NCI-H748 (cell line): ENCODE measurements around the gene HDGF.
"Not testable (repeated sequence)": the region's sequence is repeated elsewhere in the genome, so short reads cannot be mapped to it uniquely, and the experiment has no call there.

Experiments used
- DNase-seq: peaks from one replicate; lab custom pipeline; 2025; ENCODE audit not compliant: unreplicated experiment; lab: John Stamatoyannopoulos, UW

Gene HDGF

DNA sequence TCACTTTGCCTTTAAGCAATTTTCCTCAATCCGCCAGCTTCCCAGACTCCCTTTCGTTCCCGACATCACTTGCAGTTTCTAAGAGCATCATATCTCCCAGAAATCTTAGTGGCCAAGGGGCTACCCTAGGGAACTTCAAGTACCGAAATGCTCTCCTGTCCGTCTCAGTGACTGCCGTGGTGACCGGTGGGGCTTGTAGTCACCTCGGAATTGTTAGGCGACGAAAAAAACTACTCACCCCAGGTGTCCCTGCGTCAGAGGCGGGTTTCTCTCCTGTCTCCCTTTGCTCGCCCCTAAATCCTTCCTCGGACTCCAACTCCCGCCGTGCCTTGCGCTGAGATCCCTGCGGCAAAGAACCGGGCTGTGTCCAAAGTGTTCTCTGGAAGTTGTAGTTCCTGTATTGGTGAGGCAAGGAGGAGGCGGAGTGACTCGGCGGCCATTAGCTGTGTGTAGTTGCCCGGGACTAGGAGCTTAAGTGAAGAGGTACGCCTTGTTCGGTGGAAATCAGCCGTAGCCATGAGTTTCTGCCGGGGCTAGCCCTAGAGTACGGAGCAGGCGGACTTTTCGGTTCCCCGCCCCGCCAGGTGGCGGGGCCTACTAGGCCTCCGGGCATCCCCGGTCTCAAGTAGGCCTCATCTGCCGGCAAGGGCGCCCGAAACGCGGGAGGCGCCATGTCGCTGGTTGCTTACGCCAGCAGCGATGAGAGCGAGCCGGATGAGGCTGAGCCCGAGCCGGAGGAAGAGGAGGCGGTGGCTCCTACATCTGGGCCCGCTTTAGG is 15.8 kb upstream of the HDGF start, which contains the start of gene PRCC:
PRCC (plus strand) TSS at position 435 of the 778 bp plus-strand sequence; CDS start at position 672, 237 bp downstream.
- DNase-seq: peak; percentile 100

- peak; percentile 58 for DNase-seq
These were observed 15.0 kb upstream of the HDGF start for GRCh38 chr1:156766298-156767100.

GRCh38 chr1:156765666-156766065 is 14.2 kb upstream of the HDGF start:
- no peak for DNase-seq

GRCh38 chr1:156765136-156765535 is 13.7 kb upstream of the HDGF start:
- DNase-seq: not testable (repeated sequence)

GRCh38 chr1:156760796-156761104 is 9.3 kb upstream of the HDGF start:
- DNase-seq: no peak

DNA sequence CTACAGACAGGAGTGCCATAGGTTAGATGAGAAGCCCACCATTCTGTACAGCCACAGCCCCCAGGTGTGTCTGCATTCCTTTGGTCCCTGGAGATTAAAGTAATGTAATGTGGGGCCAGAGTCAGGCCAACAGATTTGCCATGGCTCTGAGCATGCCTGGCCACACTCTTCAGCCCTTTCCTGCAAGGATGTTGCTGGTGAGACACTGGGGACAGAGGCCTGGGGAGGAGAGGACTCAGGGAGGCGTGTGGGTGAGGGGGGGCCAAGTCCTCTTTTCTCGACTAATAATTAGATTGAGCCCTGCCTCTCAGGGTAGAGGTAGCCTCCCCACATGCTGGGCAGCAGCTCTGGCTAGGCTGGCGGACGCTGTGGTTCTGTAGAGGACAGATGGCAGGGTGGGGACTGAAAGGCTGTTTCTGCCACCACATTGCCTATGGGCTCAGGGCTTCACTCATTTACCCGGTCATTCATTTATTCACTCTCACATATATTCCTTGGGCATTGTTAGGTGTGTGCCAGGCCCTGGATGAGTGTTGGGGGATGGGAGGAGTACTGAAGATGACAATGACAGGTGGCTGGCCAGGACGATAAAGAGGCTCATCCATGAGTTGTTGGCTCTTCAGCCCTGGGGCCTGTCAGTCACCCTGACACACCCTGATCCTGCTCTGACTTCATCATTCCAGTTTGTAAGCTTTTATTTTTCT is 8.8 kb upstream of the HDGF start:
- DNase-seq: no peak

DNA sequence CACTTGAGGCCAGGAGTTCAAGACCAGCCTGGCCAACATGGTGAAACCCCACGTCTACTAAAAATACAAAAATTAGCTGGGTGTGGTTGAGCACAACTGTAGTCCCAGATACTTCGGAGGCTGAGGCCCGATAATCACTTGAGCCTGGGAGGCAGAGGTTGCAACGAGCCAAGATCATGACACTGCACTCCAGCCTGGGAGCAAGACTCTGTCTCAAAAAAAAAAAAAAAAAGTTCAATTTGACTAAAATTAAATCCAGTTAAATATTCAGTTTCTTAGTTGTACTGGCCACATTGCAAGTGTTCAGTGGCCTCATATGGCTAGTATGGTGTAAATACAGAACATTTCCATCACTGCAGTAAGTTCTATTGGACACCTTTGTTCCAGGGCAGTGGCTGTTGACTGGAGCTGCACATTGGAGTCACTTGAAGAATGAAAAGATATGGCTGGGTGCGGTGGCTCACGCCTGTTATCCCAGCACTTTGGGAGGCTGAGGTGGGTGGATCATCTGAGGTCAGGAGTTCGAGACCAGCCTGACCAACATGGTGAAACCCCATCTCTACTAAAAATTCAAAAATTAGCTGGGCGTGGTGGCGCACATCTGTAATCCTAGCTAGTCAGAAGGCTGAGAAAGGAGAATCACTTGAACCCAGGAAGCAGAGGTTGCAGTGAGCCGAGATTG is 6.2 kb upstream of the HDGF start:
- DNase-seq: not testable (repeated sequence)

- DNase-seq: no peak
These were observed 4.9 kb upstream of the HDGF start for GRCh38 chr1:156756355-156756754.

DNA sequence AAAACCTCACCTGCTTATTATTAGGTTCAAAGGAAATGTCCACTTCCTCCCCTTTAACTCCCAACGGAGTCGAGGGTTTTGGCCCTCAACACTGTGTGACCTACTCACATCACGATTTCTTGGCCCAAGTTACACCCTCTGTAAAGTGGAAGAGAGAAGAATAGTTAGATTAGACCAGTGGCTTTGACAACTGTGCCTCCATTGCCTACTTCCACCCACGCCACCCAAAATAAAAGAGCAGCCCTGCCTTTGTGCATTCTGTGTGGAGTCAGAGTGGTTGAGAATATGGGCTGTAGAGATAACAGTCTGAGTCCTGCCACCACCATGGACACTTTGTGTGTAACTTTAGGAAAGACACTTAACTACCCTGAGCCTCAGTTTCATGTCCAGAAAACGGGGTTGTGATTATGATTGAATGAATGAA is 4.1 kb upstream of the HDGF start:
- DNase-seq: no peak

DNA sequence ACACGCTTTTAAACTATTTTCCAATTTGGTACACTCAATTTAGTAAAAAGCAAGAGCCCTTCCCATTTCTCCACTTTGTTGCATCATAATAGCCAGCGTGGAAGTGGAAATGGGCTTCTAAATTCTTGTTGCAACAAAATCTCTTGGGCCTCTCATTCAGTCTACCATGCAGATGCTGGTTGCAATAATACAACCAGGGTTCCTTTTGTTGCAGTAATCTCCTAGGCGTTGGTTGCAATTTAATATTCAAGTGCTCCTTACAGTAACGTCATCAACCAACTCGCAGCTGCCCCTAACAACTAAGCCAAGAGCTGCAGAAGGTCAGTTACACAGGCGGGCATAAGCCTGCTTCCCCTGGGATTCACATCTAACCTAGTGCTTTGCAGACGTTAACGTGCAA is 2.7 kb upstream of the HDGF start:
- DNase-seq: peak; percentile 28

GRCh38 chr1:156752843-156753482 is 1.5 kb upstream of the HDGF start:
- no peak for DNase-seq

- peak; percentile 97 for DNase-seq
These were observed 444 bp upstream of the HDGF start for GRCh38 chr1:156751757-156752481.

- peak; percentile 56 for DNase-seq
These were observed 594 bp downstream of the HDGF start for GRCh38 chr1:156750711-156751450.

GRCh38 chr1:156750191-156750672 is 1.2 kb downstream of the HDGF start:
- DNase-seq: peak; percentile 60

- DNase-seq: no peak
These were observed 1.9 kb downstream of the HDGF start for GRCh38 chr1:156749419-156750118.

DNA sequence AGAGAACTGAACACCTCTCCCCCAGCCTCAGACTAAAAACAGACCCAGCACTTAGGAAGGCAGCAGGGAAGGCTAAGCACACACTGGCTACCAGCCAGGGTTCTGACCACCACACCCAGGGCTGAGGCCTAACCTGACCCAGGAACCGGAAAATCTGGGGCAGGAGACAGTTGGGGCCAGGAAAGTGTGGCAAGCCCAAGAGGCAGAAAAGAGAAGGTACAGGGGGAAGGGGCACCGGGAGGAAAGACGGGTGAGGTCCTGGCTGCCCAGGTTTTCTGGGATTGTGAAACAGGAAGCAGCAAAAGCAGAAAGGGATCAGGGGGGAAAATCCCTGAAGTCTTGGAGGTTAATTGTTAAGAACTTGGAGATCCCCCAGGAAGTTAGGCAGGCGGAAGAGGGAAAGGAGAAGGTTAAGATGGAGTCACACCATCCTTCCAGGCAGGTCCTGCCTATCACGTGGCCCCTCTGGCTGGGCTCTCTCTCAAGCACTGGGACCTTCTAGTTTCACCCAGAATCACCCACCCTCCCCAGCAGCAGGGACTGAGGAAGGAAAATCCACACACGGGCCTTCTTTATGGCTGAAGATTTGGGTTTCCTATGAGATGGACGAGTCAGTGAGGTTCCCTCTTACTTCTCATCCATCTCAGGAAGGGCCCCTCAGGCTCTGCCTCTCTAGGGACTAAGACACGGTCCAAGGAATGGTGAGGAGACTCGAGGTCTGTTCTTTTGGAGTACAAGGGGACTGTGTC is 2.6 kb downstream of the HDGF start:
- peak; percentile 22 for DNase-seq

- no peak for DNase-seq
These were observed 3.5 kb downstream of the HDGF start for GRCh38 chr1:156747742-156748669.
